ENCODE results near the gene SOBP. TPM values are rescaled to one million over a fixed set of nuclear protein-coding genes. Genes with fewer than 3 reads are reported as not detected.

Gene SOBP
- total RNA-seq, 2 experiments from 2014 or later, result 1.2 to 1.4 TPM

DNA sequence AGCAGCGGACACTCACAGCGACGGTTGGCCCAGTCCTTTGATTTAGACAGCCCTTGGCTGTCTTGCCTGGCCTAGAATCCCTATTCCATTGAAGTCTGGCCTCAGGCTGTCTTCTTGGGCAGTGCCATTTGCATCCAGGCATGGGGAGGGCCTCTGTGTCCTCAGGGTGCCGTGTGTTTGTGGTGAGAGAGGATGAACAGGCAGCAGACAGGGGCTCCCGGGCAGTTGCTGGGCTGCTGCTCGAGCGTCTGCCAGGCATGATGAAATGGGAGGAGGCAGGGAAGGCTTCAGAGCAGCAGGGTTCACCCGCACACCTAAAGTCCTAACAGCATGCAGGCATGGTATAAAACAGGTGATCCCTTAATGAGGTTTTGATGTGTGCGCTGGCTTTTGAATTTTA lies 126.9 kb downstream of the SOBP start:
- H3K4me1 Mint-ChIP-seq, result peaks cover 38% of the 10 kb centered on the region
- no peak overlapping the region for H3K4me3 Mint-ChIP-seq
- H3K9me3 Mint-ChIP-seq, result no peaks in the 10 kb centered on the region
- peaks cover 9% of the 10 kb centered on the region for H3K36me3 Mint-ChIP-seq
- DNase-seq, result no peak
- peaks cover 2% of the 10 kb centered on the region for H3K27me3 Mint-ChIP-seq
- POLR2A ChIA-PET, result interaction anchor here (2.8 kb wide), 1 partner anchor 41 kb away, joined by 29 read pairs; no protein-coding TSS in a partner anchor
- H3K27ac Mint-ChIP-seq, result no peak overlapping the region
- ATAC-seq (ENCODE audit: low read depth), result no peak

GRCh38 chr6:107617341-107617932 lies 127.5 kb downstream of the SOBP start:
- H3K36me3 Mint-ChIP-seq, result peaks cover 9% of the 10 kb centered on the region
- peaks cover 38% of the 10 kb centered on the region for H3K4me1 Mint-ChIP-seq
- POLR2A ChIA-PET, result interaction anchor here (0.6 to 2.8 kb wide), 3 partner anchors 40 to 109 kb away, joined by 3 to 29 read pairs (median 4); no protein-coding TSS in a partner anchor
- peaks cover 3% of the 10 kb centered on the region for H3K27me3 Mint-ChIP-seq
- no peak overlapping the region for H3K27ac Mint-ChIP-seq
- no peaks in the 10 kb centered on the region for H3K9me3 Mint-ChIP-seq
- no peak for ATAC-seq (ENCODE audit: low read depth)
- H3K4me3 Mint-ChIP-seq, result no peak overlapping the region
- no peak for DNase-seq

- Mint-ChIP-seq H3K4me3 (peak overlapping the region; percentile 48), H3K4me1 (peaks cover 36% of the 10 kb centered on the region), H3K9me3 (no peaks in the 10 kb centered on the region), H3K27ac (peak overlapping the region; percentile 91), H3K36me3 (peaks cover 9% of the 10 kb centered on the region), H3K27me3 (peaks cover 3% of the 10 kb centered on the region)
- DNase-seq, result peak; percentile 67
- ATAC-seq (ENCODE audit: low read depth), result peak; percentile 99
- POLR2A ChIA-PET, result interaction anchor here (0.7 to 2.8 kb wide), 7 partner anchors 10 to 159 kb away, joined by 3 to 29 read pairs (median 11); partner anchors contain the start of gene PDSS2
Measured at GRCh38 chr6:107618672-107619071, 128.8 kb downstream of the SOBP start.

GRCh38 chr6:107620732-107621131 lies 130.8 kb downstream of the SOBP start:
- H3K4me3 Mint-ChIP-seq, result no peak overlapping the region
- H3K27me3 Mint-ChIP-seq, result peaks cover 1% of the 10 kb centered on the region
- peaks cover 46% of the 10 kb centered on the region for H3K4me1 Mint-ChIP-seq
- H3K36me3 Mint-ChIP-seq, result peaks cover 7% of the 10 kb centered on the region
- no peaks in the 10 kb centered on the region for H3K9me3 Mint-ChIP-seq
- POLR2A ChIA-PET, result interaction anchor here (0.8 to 1.4 kb wide), 2 partner anchors 15 to 37 kb away, joined by 3 to 6 read pairs; no protein-coding TSS in a partner anchor
- DNase-seq (no peak), ATAC-seq (ENCODE audit: low read depth) (no peak)
- peak overlapping the region; percentile 77 for H3K27ac Mint-ChIP-seq

DNA sequence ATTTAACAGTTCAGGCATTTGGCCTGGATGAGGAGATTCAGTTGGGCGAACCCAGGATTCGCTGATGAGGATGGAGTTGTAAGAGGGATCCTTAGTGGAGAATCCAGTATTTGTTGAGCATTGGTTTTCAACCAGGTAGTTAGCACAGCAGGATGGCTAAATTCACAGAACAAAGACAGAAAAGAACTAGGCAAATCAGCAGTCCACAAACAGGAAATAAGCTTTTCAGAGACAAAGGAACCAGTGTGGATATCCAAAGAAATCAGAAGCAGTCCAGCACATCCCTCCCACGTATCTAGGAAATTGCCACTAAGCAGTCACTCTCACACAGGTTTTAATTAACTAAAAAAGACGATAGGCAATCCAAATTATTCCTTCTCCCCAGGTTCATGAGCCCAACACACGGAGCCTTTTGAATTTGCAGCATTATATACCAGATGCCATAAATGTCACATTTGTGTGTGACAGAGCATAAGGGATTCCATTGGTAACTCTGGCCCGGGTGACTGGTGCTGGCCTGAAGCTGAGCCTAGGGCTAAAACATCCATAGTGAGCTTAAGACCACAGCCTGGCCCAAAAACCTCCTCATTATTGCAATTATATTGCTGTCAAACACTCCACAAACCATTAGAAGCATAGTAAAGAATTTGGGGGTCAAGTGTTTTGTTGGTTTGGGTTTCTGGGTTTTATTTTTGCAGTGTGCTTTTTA lies 131.5 kb downstream of the SOBP start:
- Mint-ChIP-seq H3K9me3 (no peaks in the 10 kb centered on the region), H3K27ac (peak overlapping the region; percentile 77), H3K4me3 (no peak overlapping the region), H3K36me3 (peaks cover 7% of the 10 kb centered on the region), H3K4me1 (peaks cover 50% of the 10 kb centered on the region), H3K27me3 (peaks cover 1% of the 10 kb centered on the region)
- POLR2A ChIA-PET, result interaction anchor here (0.8 to 1.4 kb wide), 2 partner anchors 15 to 36 kb away, joined by 3 to 6 read pairs; no protein-coding TSS in a partner anchor
- no peak for ATAC-seq (ENCODE audit: low read depth)
- no peak for DNase-seq

DNA sequence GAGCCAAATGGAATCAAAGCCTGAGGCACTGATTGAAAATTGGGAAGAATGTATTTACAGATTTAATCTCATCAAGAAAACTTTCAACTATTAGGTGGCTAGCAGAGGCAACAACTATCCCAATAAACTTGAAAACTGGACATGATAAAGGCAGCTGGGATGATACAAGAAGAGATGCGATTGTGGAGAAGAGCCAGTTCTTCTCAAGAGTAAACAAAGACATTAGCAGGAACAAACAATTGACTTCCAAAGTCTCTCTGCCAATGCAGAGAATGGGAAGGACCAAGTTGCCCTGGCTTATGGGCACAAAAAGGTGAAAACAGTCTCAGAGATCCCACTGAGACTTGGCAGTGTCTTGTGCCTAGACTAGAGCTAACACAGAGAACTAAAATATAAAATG lies 132.4 kb downstream of the SOBP start:
- ATAC-seq (ENCODE audit: low read depth) (no peak), DNase-seq (no peak)
- no peak overlapping the region for H3K4me3 Mint-ChIP-seq
- peaks cover 50% of the 10 kb centered on the region for H3K4me1 Mint-ChIP-seq
- H3K36me3 Mint-ChIP-seq, result peaks cover 7% of the 10 kb centered on the region
- POLR2A ChIA-PET, result no interaction called here
- no peaks in the 10 kb centered on the region for H3K9me3 Mint-ChIP-seq
- H3K27me3 Mint-ChIP-seq, result peaks cover 1% of the 10 kb centered on the region
- H3K27ac Mint-ChIP-seq, result no peak overlapping the region

- Mint-ChIP-seq H3K27me3 (peaks cover 3% of the 10 kb centered on the region), H3K27ac (no peak overlapping the region), H3K9me3 (no peaks in the 10 kb centered on the region), H3K4me1 (peaks cover 39% of the 10 kb centered on the region), H3K4me3 (no peak overlapping the region), H3K36me3 (peaks cover 7% of the 10 kb centered on the region)
- POLR2A ChIA-PET, result no interaction called here
- DNase-seq (no peak), ATAC-seq (ENCODE audit: low read depth) (no peak)
Measured at GRCh38 chr6:107624050-107624449, 134.1 kb downstream of the SOBP start.

DNA sequence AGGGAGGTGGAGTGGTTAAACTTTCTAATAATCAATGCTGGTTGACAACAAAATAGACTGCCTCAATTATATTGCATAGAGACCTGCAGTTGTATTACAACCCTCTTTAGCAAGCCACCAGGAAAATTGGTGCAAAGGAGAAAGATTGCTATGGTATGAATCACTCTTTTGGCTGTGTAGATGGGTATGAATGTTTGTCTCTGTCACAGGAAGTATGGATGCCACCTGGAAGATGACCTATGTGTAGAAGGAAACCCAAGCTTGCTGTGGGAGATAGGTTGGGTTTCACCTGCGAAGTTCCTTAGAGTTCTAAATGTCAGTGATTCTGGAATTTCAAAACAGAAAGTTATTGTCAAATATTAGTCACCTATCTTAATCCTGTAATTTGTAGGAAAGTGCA lies 134.6 kb downstream of the SOBP start:
- Mint-ChIP-seq H3K36me3 (peaks cover 7% of the 10 kb centered on the region), H3K27ac (no peak overlapping the region), H3K4me1 (peaks cover 34% of the 10 kb centered on the region), H3K27me3 (peaks cover 3% of the 10 kb centered on the region), H3K9me3 (no peaks in the 10 kb centered on the region), H3K4me3 (no peak overlapping the region)
- no peak for ATAC-seq (ENCODE audit: low read depth)
- no peak for DNase-seq
- POLR2A ChIA-PET, result no interaction called here

DNA sequence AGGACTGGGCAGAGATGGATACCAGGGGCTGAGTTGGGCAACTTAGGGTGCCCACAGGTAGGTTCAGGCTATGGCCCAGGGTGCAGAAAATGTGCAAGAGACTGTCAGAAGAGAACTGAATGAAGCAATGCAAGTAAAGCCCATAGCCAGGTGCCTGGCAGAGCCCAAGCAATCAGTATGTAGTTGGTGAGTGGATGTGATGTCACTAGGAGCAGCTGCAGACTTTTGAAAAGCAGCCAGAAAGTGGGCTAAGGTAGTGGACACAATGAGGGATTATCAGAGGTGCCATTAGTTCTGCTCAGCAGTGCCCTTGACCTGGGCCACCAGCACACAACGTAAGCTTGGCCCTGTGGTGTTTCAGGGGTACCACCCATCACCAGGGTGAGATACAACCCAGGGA lies 135.3 kb downstream of the SOBP start:
- DNase-seq (no peak), ATAC-seq (ENCODE audit: low read depth) (no peak)
- no peak overlapping the region for H3K27ac Mint-ChIP-seq
- peaks cover 6% of the 10 kb centered on the region for H3K36me3 Mint-ChIP-seq
- peaks cover 31% of the 10 kb centered on the region for H3K4me1 Mint-ChIP-seq
- POLR2A ChIA-PET, result interaction anchor here (0.8 kb wide), 1 partner anchor 474 kb away, joined by 3 read pairs; no protein-coding TSS in a partner anchor
- H3K4me3 Mint-ChIP-seq, result no peak overlapping the region
- no peaks in the 10 kb centered on the region for H3K9me3 Mint-ChIP-seq
- peaks cover 8% of the 10 kb centered on the region for H3K27me3 Mint-ChIP-seq

DNA sequence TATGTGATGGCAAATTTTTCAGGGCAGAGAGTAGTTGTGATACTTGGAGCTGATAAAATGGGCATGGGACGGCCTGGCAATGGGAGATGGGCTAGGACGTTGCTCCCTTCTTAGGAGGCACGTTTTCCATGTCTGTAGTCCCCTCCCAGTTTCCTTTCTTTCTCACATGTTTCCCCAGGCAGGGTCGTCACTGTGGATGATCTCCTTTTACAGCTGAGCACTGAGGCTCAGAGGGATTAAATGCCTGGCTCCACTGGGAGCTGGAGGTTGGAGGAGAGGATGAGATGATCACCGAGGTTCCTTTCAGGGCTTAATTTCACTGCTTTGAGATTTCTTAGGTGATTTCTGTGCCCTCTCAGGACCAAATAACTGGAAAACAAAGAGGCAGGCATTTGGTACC lies 136.7 kb downstream of the SOBP start:
- Mint-ChIP-seq H3K4me1 (peaks cover 17% of the 10 kb centered on the region), H3K9me3 (no peaks in the 10 kb centered on the region), H3K36me3 (peaks cover 3% of the 10 kb centered on the region), H3K4me3 (no peak overlapping the region), H3K27ac (no peak overlapping the region), H3K27me3 (peaks cover 17% of the 10 kb centered on the region)
- ATAC-seq (ENCODE audit: low read depth), result no peak
- POLR2A ChIA-PET, result interaction anchor here (2.9 kb wide), 1 partner anchor 31 kb away, joined by 10 read pairs; no protein-coding TSS in a partner anchor
- no peak for DNase-seq

GRCh38 chr6:107627969-107628368 lies 138.1 kb downstream of the SOBP start:
- no peaks in the 10 kb centered on the region for H3K9me3 Mint-ChIP-seq
- H3K27me3 Mint-ChIP-seq, result peaks cover 29% of the 10 kb centered on the region
- ATAC-seq (ENCODE audit: low read depth) (no peak), DNase-seq (no peak)
- H3K4me3 Mint-ChIP-seq, result no peak overlapping the region
- H3K4me1 Mint-ChIP-seq, result peaks cover 17% of the 10 kb centered on the region
- H3K27ac Mint-ChIP-seq, result no peak overlapping the region
- H3K36me3 Mint-ChIP-seq, result peaks cover 3% of the 10 kb centered on the region
- POLR2A ChIA-PET, result interaction anchor here (2.3 to 2.9 kb wide), 2 partner anchors 9 to 30 kb away, joined by 10 to 14 read pairs; no protein-coding TSS in a partner anchor

- H3K4me1 Mint-ChIP-seq, result peaks cover 14% of the 10 kb centered on the region
- H3K9me3 Mint-ChIP-seq, result no peaks in the 10 kb centered on the region
- DNase-seq (no peak), ATAC-seq (ENCODE audit: low read depth) (no peak)
- peaks cover 2% of the 10 kb centered on the region for H3K36me3 Mint-ChIP-seq
- H3K27ac Mint-ChIP-seq, result no peak overlapping the region
- peaks cover 38% of the 10 kb centered on the region for H3K27me3 Mint-ChIP-seq
- POLR2A ChIA-PET, result interaction anchor here (1.1 to 2.9 kb wide), 3 partner anchors 10 to 170 kb away, joined by 6 to 14 read pairs (median 10); partner anchors contain the start of gene PDSS2
- no peak overlapping the region for H3K4me3 Mint-ChIP-seq
Measured at GRCh38 chr6:107628878-107629277, 139.0 kb downstream of the SOBP start.

DNA sequence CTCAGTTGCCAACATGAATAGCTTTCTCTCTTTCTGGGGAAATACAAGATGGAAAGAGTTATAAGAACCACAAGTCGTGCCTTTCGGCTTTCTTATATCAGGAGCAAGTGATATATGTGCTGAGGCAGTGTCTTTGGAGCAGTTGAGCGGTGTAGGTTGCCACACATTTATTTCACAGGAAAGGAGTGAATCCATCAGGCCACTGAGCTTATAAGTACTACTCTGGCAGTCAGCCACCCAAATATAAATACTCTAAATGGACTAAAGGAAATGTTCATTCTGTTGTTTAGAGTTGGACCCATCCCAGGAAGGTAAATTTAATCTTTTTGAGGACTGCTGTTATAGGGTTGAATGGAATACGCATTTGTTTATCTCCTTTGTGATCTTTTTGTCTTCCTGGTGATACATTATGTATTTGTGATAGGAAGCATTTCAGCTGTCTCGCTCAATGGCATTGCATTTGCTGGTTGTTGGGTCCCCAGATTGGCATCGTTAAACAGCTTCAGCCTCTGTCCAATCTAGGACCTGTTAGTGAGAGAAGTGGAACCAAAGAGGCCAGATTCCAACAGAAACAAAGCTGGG lies 139.7 kb downstream of the SOBP start:
- DNase-seq (no peak), ATAC-seq (ENCODE audit: low read depth) (no peak)
- H3K36me3 Mint-ChIP-seq, result peaks cover 2% of the 10 kb centered on the region
- peaks cover 43% of the 10 kb centered on the region for H3K27me3 Mint-ChIP-seq
- H3K4me1 Mint-ChIP-seq, result peaks cover 12% of the 10 kb centered on the region
- no peaks in the 10 kb centered on the region for H3K9me3 Mint-ChIP-seq
- H3K4me3 Mint-ChIP-seq, result no peak overlapping the region
- POLR2A ChIA-PET, result interaction anchor here (1.1 to 2.3 kb wide), 2 partner anchors 11 to 170 kb away, joined by 6 to 14 read pairs; partner anchors contain the start of gene PDSS2
- H3K27ac Mint-ChIP-seq, result no peak overlapping the region
